Liver (tissue), 9 donors: ENCODE measurements around the gene HAGH. TPM values are rescaled to one million over a fixed set of nuclear protein-coding genes. Genes with fewer than 3 reads are reported as not detected.

Experiments used
- DNase-seq: peaks from one replicate; pipeline ENCODE4 v3.0.0-alpha.2; 2017; ENCODE audit warnings: low spot score
- H3K27ac ChIP-seq, 2 donors: one replicate each; pipeline ENCODE4 v1.7.0; 2013; ENCODE audit warnings: inconsistent platforms in 2 of 2, low read length in 2 of 2, control low read depth in 1 of 2, low read depth in 1 of 2, mild to moderate bottlenecking in 1 of 2
- H3K27me3 ChIP-seq, 4 donors: one replicate each; pipeline versions ENCODE4 v1.6.1 to v1.7.0; 2013; ENCODE audit warnings: low read length in 3 of 4, inconsistent platforms in 1 of 4, mild to moderate bottlenecking in 1 of 4, moderate library complexity in 1 of 4; ENCODE audit not compliant: control insufficient read depth in 4 of 4, insufficient read depth in 4 of 4
- H3K36me3 ChIP-seq, 4 donors: one replicate each; pipeline versions ENCODE4 v1.6.1 to v1.7.0; 2013; ENCODE audit warnings: low read length in 3 of 4, mild to moderate bottlenecking in 3 of 4, low read depth in 1 of 4, moderate library complexity in 1 of 4; ENCODE audit not compliant: control insufficient read depth in 4 of 4, insufficient read depth in 3 of 4
- H3K4me1 ChIP-seq, 4 donors: one replicate each; pipeline versions ENCODE4 v1.6.1 to v1.7.0; 2013; ENCODE audit warnings: low read length in 3 of 4, mild to moderate bottlenecking in 3 of 4, moderate library complexity in 1 of 4; ENCODE audit not compliant: control insufficient read depth in 4 of 4, insufficient read depth in 4 of 4
- H3K4me3 ChIP-seq, 3 donors: one replicate each; pipeline versions ENCODE4 v1.6.1 to v1.7.0; 2013; ENCODE audit warnings: low read length in 3 of 3, control low read depth in 1 of 3, low read depth in 1 of 3, mild to moderate bottlenecking in 1 of 3
- H3K9ac ChIP-seq, 2 donors: one replicate each; pipeline ENCODE4 v1.7.0; 2013; ENCODE audit warnings: low read length in 2 of 2, mild to moderate bottlenecking in 2 of 2, moderate library complexity in 2 of 2, control low read depth in 1 of 2, low read depth in 1 of 2
- H3K9me3 ChIP-seq, 4 donors: one replicate each; pipeline versions ENCODE4 v1.6.1 to v1.7.0; 2013; ENCODE audit warnings: low read length in 3 of 4; ENCODE audit not compliant: control insufficient read depth in 4 of 4
- EGR1 ChIP-seq, 2 donors: IDR thresholded peaks; 2 replicates each; pipeline ENCODE4 v1.6.1; 2016 to 2018; ENCODE audit warnings: antibody characterized with exemption in 2 of 2, low read depth in 2 of 2
- FOXA1 ChIP-seq: IDR thresholded peaks from 2 replicates; pipeline ENCODE4 v1.6.1; 2016; ENCODE audit warnings: antibody characterized with exemption
- FOXA2 ChIP-seq: IDR thresholded peaks from 2 replicates; pipeline ENCODE4 v1.6.1; 2016; ENCODE audit warnings: antibody characterized with exemption
- GABPA ChIP-seq, 2 donors: IDR thresholded peaks in 1 of 2; conservative IDR thresholded peaks in 1 of 2; 2 replicates each; pipeline ENCODE4 v1.6.1; 2016; ENCODE audit warnings: antibody characterized with exemption in 2 of 2, mild to moderate bottlenecking in 1 of 2, moderate library complexity in 1 of 2
- HNF4A ChIP-seq, 2 donors: conservative IDR thresholded peaks; 2 replicates each; pipeline ENCODE4 v1.6.1; 2016; ENCODE audit warnings: antibody characterized with exemption in 2 of 2, mild to moderate bottlenecking in 2 of 2
- HNF4G ChIP-seq: IDR thresholded peaks from 2 replicates; pipeline ENCODE4 v1.6.1; 2016; ENCODE audit warnings: antibody characterized with exemption
- JUND ChIP-seq, 2 donors: IDR thresholded peaks; 2 replicates each; pipeline ENCODE4 v1.6.1; 2016; ENCODE audit warnings: antibody characterized with exemption in 2 of 2
- NR2F2 ChIP-seq: IDR thresholded peaks from 2 replicates; pipeline ENCODE4 v1.6.1; 2016; ENCODE audit warnings: antibody characterized with exemption
- RAD21 ChIP-seq, 2 donors: IDR thresholded peaks; 2 replicates each; pipeline ENCODE4 v1.6.1; 2016; ENCODE audit warnings: antibody characterized with exemption in 2 of 2, mild to moderate bottlenecking in 2 of 2
- RXRA ChIP-seq, 2 donors: IDR thresholded peaks; 2 replicates each; pipeline ENCODE4 v1.6.1; 2017 to 2018; ENCODE audit warnings: antibody characterized with exemption in 2 of 2, mild to moderate bottlenecking in 1 of 2
- SP1 ChIP-seq: IDR thresholded peaks from 2 replicates; pipeline ENCODE4 v1.6.1; 2018; ENCODE audit warnings: antibody characterized with exemption, mild to moderate bottlenecking
- TAF1 ChIP-seq: conservative IDR thresholded peaks from 2 replicates; pipeline ENCODE4 v1.6.1; 2016; ENCODE audit warnings: antibody characterized with exemption, mild to moderate bottlenecking
- YY1 ChIP-seq: IDR thresholded peaks from 2 replicates; pipeline ENCODE4 v1.6.1; 2016; ENCODE audit warnings: antibody characterized with exemption, mild to moderate bottlenecking
- WGBS: extraction: QIAGEN DNeasy Blood & Tissue Kit; methylation state at CpG from one replicate; pipeline ENCODE4 v1.1.7; 2013; 5-methylcytosine and 5-hydroxymethylcytosine counted together
- polyA plus RNA-seq, 2 donors: library from polyadenylated mRNA; stranded (reverse) in 1 of 2; unstranded in 1 of 2; fragments of 200-250 nt in 1 of 2; fragments of >200 nt in 1 of 2; fragmentation: Nextera tagmentation in 1 of 2; extraction: Ambion mirVana in 1 of 2; gene quantifications; one replicate each; pipeline versions ENCODE4 v1.2.1 to v1.2.3, GENCODE V29; 2013 to 2015
- total RNA-seq, 2 donors: library from RNA; depleted of rRNA; stranded (reverse); fragments of >200 nt; gene quantifications; one replicate each; pipeline ENCODE4 v1.2.3, GENCODE V29; 2014
- TF ChIP-seq, protein P1 (sequence below): fragments of 150-350 bp; IDR thresholded peaks from 2 replicates; pipeline ENCODE4 v1.5.1; 2017; ENCODE audit warnings: improper control_type of control experiment, low read depth, low read length; ENCODE audit not compliant: missing input control
- TF ChIP-seq, protein P2 (sequence below): IDR thresholded peaks from 2 replicates; pipeline ENCODE4 v1.6.1; 2016; ENCODE audit warnings: antibody characterized with exemption
- TF ChIP-seq, protein P3 (sequence below): IDR thresholded peaks from 2 replicates; pipeline ENCODE4 v1.6.1; 2016; ENCODE audit warnings: antibody characterized with exemption, mild to moderate bottlenecking
- TF ChIP-seq, protein P4 (sequence below): IDR thresholded peaks from 2 replicates; pipeline ENCODE4 v1.6.1; 2016; ENCODE audit warnings: antibody characterized with exemption
- TF ChIP-seq, protein P5 (sequence below): IDR thresholded peaks from 2 replicates; pipeline ENCODE4 v1.6.1; 2016; ENCODE audit warnings: antibody characterized with exemption
- donor health status: healthy.
- donor health status: healthy.
- donor health status: healthy.
- donor health status: healthy.
- donor health status: healthy.

HAGH gene
- total and polyA plus RNA-seq, 4 donors = 169 to 252 (median 204) TPM

DNA sequence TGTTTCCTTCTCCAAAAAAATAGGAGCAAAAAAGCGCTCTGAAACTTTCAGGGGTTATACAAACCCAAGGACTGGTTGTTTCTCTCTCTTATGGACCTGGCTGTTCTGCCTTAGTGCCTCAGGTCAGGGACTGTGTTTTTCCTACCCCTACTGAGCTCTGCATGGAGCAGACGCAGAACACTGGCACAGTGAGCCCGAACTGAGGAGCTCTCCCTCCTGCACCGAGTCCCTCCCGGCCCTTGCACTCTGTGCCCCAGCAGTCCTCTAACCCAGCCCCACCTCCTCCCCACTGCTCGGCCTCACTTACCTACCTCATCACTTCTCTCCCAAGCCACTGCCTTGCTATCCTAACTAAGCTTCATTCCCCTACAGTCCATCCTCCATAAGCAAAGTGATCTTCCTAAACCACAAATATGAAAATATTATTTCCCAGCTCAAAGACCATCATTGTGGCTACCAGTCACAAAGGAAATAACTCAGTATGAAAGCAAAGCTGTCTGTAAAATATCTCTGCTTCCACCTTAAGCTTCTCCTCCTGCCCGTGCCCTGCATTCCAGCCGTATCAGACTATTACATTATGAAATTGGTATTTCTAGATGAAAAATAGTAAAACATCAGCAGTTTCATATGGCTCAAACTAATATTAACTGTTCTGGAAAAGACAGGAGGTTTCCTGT is 31.7 kb upstream of the HAGH start:
- WGBS = 50% methylated on average over 8 of the region's 8 CpGs
- H3K27me3 ChIP-seq = no peaks in the 10 kb centered on the region
- peaks cover 0 to 3% (median 0%) of the 10 kb centered on the region in 4 donors for H3K4me1 ChIP-seq
- no peak overlapping the region for H3K4me3 ChIP-seq
- H3K9me3 ChIP-seq = no peaks in the 10 kb centered on the region
- no peak for DNase-seq
- no peaks in the 10 kb centered on the region for H3K36me3 ChIP-seq
- no peak overlapping the region for H3K9ac ChIP-seq
- H3K27ac ChIP-seq = no peak overlapping the region
- TF ChIP-seq FOXA2 (no peak), SP1 (no peak), HNF4G (no peak), EGR1 (IDR thresholded peaks at IDR 0.05; ENCODE audit: low read depth in 2 of 2) (no peak), YY1 (no peak), FOXA1 (no peak), JUND (IDR thresholded peaks at IDR 0.05) (no peak), GABPA (IDR thresholded peaks at IDR 0.05 in 1 of 2, conservative IDR thresholded peaks at IDR 0.05 in 1 of 2) (no peak), NR2F2 (no peak), RXRA (IDR thresholded peaks at IDR 0.05) (no peak), TAF1 (no peak), RAD21 (IDR thresholded peaks at IDR 0.05) (no peak), HNF4A (conservative IDR thresholded peaks at IDR 0.05) (no peak)
- TF ChIP-seq, protein P1, sequence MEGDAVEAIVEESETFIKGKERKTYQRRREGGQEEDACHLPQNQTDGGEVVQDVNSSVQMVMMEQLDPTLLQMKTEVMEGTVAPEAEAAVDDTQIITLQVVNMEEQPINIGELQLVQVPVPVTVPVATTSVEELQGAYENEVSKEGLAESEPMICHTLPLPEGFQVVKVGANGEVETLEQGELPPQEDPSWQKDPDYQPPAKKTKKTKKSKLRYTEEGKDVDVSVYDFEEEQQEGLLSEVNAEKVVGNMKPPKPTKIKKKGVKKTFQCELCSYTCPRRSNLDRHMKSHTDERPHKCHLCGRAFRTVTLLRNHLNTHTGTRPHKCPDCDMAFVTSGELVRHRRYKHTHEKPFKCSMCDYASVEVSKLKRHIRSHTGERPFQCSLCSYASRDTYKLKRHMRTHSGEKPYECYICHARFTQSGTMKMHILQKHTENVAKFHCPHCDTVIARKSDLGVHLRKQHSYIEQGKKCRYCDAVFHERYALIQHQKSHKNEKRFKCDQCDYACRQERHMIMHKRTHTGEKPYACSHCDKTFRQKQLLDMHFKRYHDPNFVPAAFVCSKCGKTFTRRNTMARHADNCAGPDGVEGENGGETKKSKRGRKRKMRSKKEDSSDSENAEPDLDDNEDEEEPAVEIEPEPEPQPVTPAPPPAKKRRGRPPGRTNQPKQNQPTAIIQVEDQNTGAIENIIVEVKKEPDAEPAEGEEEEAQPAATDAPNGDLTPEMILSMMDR = no peak
- TF ChIP-seq, protein P2, sequence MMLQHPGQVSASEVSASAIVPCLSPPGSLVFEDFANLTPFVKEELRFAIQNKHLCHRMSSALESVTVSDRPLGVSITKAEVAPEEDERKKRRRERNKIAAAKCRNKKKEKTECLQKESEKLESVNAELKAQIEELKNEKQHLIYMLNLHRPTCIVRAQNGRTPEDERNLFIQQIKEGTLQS = no peak
- TF ChIP-seq, protein P3, sequence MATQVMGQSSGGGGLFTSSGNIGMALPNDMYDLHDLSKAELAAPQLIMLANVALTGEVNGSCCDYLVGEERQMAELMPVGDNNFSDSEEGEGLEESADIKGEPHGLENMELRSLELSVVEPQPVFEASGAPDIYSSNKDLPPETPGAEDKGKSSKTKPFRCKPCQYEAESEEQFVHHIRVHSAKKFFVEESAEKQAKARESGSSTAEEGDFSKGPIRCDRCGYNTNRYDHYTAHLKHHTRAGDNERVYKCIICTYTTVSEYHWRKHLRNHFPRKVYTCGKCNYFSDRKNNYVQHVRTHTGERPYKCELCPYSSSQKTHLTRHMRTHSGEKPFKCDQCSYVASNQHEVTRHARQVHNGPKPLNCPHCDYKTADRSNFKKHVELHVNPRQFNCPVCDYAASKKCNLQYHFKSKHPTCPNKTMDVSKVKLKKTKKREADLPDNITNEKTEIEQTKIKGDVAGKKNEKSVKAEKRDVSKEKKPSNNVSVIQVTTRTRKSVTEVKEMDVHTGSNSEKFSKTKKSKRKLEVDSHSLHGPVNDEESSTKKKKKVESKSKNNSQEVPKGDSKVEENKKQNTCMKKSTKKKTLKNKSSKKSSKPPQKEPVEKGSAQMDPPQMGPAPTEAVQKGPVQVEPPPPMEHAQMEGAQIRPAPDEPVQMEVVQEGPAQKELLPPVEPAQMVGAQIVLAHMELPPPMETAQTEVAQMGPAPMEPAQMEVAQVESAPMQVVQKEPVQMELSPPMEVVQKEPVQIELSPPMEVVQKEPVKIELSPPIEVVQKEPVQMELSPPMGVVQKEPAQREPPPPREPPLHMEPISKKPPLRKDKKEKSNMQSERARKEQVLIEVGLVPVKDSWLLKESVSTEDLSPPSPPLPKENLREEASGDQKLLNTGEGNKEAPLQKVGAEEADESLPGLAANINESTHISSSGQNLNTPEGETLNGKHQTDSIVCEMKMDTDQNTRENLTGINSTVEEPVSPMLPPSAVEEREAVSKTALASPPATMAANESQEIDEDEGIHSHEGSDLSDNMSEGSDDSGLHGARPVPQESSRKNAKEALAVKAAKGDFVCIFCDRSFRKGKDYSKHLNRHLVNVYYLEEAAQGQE = no peak
- TF ChIP-seq, protein P4, sequence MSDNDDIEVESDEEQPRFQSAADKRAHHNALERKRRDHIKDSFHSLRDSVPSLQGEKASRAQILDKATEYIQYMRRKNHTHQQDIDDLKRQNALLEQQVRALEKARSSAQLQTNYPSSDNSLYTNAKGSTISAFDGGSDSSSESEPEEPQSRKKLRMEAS = no peak
- TF ChIP-seq, protein P5, sequence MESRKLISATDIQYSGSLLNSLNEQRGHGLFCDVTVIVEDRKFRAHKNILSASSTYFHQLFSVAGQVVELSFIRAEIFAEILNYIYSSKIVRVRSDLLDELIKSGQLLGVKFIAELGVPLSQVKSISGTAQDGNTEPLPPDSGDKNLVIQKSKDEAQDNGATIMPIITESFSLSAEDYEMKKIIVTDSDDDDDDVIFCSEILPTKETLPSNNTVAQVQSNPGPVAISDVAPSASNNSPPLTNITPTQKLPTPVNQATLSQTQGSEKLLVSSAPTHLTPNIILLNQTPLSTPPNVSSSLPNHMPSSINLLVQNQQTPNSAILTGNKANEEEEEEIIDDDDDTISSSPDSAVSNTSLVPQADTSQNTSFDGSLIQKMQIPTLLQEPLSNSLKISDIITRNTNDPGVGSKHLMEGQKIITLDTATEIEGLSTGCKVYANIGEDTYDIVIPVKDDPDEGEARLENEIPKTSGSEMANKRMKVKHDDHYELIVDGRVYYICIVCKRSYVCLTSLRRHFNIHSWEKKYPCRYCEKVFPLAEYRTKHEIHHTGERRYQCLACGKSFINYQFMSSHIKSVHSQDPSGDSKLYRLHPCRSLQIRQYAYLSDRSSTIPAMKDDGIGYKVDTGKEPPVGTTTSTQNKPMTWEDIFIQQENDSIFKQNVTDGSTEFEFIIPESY = no peak
